ENCODE measurements around the gene TAC3.
"Not testable (repeated sequence)": the region's sequence is repeated elsewhere in the genome, so short reads cannot be mapped to it uniquely, and the experiment has no call there.

The TAC3 gene

GRCh38 chr12:56985714-56986113, 30.6 kb downstream of the TAC3 start:
- not testable (repeated sequence) for DNase-seq (ENCODE audit: low read depth in 2 of 2)

GRCh38 chr12:56983386-56983785, 32.9 kb downstream of the TAC3 start:
- no peak for DNase-seq (ENCODE audit: low read depth in 2 of 2)

- not testable (repeated sequence) for DNase-seq (ENCODE audit: low read depth in 2 of 2)
These were observed 33.6 kb downstream of the TAC3 start for GRCh38 chr12:56982578-56983236.

GRCh38 chr12:56980941-56981530, 35.3 kb downstream of the TAC3 start:
- no peak for DNase-seq (ENCODE audit: low read depth in 2 of 2)

GRCh38 chr12:56980268-56980667, 36.1 kb downstream of the TAC3 start:
- no peak for DNase-seq (ENCODE audit: low read depth in 2 of 2)

GRCh38 chr12:56979628-56980027, 36.7 kb downstream of the TAC3 start:
- no peak for DNase-seq (ENCODE audit: low read depth in 2 of 2)

GRCh38 chr12:56978397-56979138, 37.8 kb downstream of the TAC3 start:
- no peak for DNase-seq (ENCODE audit: low read depth in 2 of 2)

- DNase-seq (ENCODE audit: low read depth in 2 of 2), result not testable (repeated sequence)
These were observed 39.0 kb downstream of the TAC3 start for GRCh38 chr12:56977361-56977760.

GRCh38 chr12:56974224-56974623, 42.1 kb downstream of the TAC3 start:
- DNase-seq (ENCODE audit: low read depth in 2 of 2), result not testable (repeated sequence)

- not testable (repeated sequence) for DNase-seq (ENCODE audit: low read depth in 2 of 2)
These were observed 47.4 kb downstream of the TAC3 start for GRCh38 chr12:56968910-56969309.

GRCh38 chr12:56965997-56966642, 50.2 kb downstream of the TAC3 start:
- not testable (repeated sequence) for DNase-seq (ENCODE audit: low read depth in 2 of 2)

GRCh38 chr12:56965124-56965523, 51.2 kb downstream of the TAC3 start:
- DNase-seq (ENCODE audit: low read depth in 2 of 2), result not testable (repeated sequence)

- DNase-seq (ENCODE audit: low read depth in 2 of 2), result not testable (repeated sequence)
These were observed 52.8 kb downstream of the TAC3 start for GRCh38 chr12:56963557-56963956.

GRCh38 chr12:56962247-56962646, 54.1 kb downstream of the TAC3 start:
- not testable (repeated sequence) for DNase-seq (ENCODE audit: low read depth in 2 of 2)
